Activated CD8-positive, alpha-beta T cell treated with anti-CD3 and anti-CD28 coated beads, Interleukin-2, amount 10 ng/mL, durations not matched to agents 7 days and 5 days (primary cell): ENCODE data around the gene BAIAP2L2. TPM values are rescaled to one million over a fixed set of nuclear protein-coding genes. Genes with fewer than 3 reads are reported as not detected.

Experiments
- ATAC-seq: fragments of 150-1000 bp; cut with Tn5 transposase; one replicate; pipeline ENCODE4 v1.10.0; 2021; ENCODE audit warnings: moderate library complexity
- CTCF ChIA-PET: fragments of 350-600 bp; sonication (Branson Sonifier 250); formaldehyde crosslinking; loops from one replicate; lab custom pipeline; 2021; ENCODE audit warnings: antibody characterized with exemption; lab: Charles Lee
- POLR2A ChIA-PET: fragments of 350-600 bp; sonication (Branson Sonifier 250); formaldehyde crosslinking; loops from one replicate; lab custom pipeline; 2021; ENCODE audit warnings: antibody characterized with exemption; lab: Charles Lee
- DNase-seq: peaks from one replicate; pipeline ENCODE4 v3.0.0-alpha.2; 2020
- H3K27ac Mint-ChIP-seq: one replicate; pipeline ENCODE4 v1.8.0; 2021; ENCODE audit warnings: mild to moderate bottlenecking, mixed read lengths
- H3K27me3 Mint-ChIP-seq: one replicate; pipeline ENCODE4 v1.8.0; 2021; ENCODE audit warnings: low read depth, mixed read lengths
- H3K36me3 Mint-ChIP-seq: one replicate; pipeline ENCODE4 v1.8.0; 2021; ENCODE audit warnings: low read depth, mixed read lengths
- H3K4me1 Mint-ChIP-seq: one replicate; pipeline ENCODE4 v1.8.0; 2021; ENCODE audit warnings: low read depth, mixed read lengths
- H3K4me3 Mint-ChIP-seq: one replicate; pipeline ENCODE4 v1.8.0; 2021; ENCODE audit warnings: mild to moderate bottlenecking, mixed read lengths
- H3K9me3 Mint-ChIP-seq: one replicate; pipeline ENCODE4 v1.8.0; 2022; ENCODE audit warnings: mixed read lengths; ENCODE audit not compliant: insufficient read depth
- total RNA-seq, 2 experiments: library from RNA; stranded (reverse); gene quantifications; one replicate each; pipeline ENCODE4 v1.2.3, GENCODE V29; 2021

The BAIAP2L2 gene
- total RNA-seq, 2 experiments from 2014 or later: 0.47 to 0.58 TPM

GRCh38 chr22:38139901-38140300 lies 29.4 kb upstream of the BAIAP2L2 start:
- peaks cover 28% of the 10 kb centered on the region for H3K4me1 Mint-ChIP-seq
- peaks cover 21% of the 10 kb centered on the region for H3K36me3 Mint-ChIP-seq
- DNase-seq (no peak), ATAC-seq (no peak)
- no peaks in the 10 kb centered on the region for H3K9me3 Mint-ChIP-seq
- no peaks in the 10 kb centered on the region for H3K27me3 Mint-ChIP-seq
- POLR2A ChIA-PET: interaction anchor here (0.6 kb wide), 1 partner anchor 11 kb away, joined by 3 read pairs; no protein-coding TSS in a partner anchor
- no peak overlapping the region for H3K4me3 Mint-ChIP-seq
- CTCF ChIA-PET: no interaction called here
- H3K27ac Mint-ChIP-seq: no peak overlapping the region

- no peak overlapping the region for H3K27ac Mint-ChIP-seq
- POLR2A ChIA-PET: no interaction called here
- CTCF ChIA-PET: no interaction called here
- DNase-seq (no peak), ATAC-seq (no peak)
- peaks cover 22% of the 10 kb centered on the region for H3K4me1 Mint-ChIP-seq
- H3K36me3 Mint-ChIP-seq: peaks cover 17% of the 10 kb centered on the region
- H3K4me3 Mint-ChIP-seq: no peak overlapping the region
- no peaks in the 10 kb centered on the region for H3K9me3 Mint-ChIP-seq
- H3K27me3 Mint-ChIP-seq: no peaks in the 10 kb centered on the region
These were observed 28.5 kb upstream of the BAIAP2L2 start for GRCh38 chr22:38138961-38139360.

DNA sequence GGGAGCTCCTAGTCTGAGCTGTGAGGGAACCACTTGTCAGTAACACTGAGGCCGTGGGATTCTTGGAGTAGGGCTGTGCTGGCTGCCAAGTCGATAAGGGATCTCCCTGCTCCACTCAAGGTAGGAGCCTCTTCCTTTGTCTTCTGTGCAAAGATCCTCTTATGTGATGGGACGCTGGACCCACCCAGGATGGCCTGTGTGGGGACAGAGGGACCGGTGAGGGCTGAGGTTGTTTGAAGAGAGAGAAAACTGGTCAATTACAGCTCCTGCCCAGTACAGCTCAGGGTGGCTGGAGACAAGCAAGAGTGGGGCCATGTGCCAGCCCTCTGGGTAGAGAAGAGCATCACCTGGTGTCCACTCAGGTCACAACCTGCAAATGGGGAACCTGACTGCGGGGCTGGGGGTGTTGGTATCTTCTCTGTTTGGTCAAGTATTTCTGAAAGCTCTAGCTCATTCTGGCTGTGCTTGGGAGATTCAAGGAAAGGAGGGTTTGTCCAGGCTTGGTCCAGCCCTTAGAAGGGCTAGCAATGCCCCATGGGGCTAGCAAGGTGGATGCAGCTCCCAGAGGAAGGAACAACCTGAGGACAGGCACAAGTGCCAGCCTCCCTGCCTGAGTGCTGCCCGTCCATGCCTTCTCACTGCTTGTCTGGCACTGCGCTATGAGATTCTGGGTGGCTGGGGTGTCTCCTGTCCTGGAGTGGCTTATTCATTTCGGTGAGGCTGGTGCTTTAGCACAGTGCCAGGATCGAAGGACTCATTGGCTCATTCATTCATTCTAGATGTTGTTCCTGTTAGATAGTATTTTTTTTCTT lies 27.6 kb upstream of the BAIAP2L2 start:
- no peak for ATAC-seq
- Mint-ChIP-seq H3K36me3 (peaks cover 11% of the 10 kb centered on the region), H3K9me3 (no peaks in the 10 kb centered on the region), H3K4me3 (no peak overlapping the region), H3K27me3 (no peaks in the 10 kb centered on the region), H3K27ac (no peak overlapping the region), H3K4me1 (peaks cover 13% of the 10 kb centered on the region)
- DNase-seq: no peak
- CTCF ChIA-PET: interaction anchor here (1.3 kb wide), 1 partner anchor 20 kb away, joined by 3 read pairs; no protein-coding TSS in a partner anchor
- POLR2A ChIA-PET: no interaction called here

GRCh38 chr22:38136607-38137006 lies 26.1 kb upstream of the BAIAP2L2 start:
- no peak overlapping the region for H3K4me3 Mint-ChIP-seq
- POLR2A ChIA-PET: interaction anchor here (0.9 kb wide), 1 partner anchor 111 kb away, joined by 3 read pairs; no protein-coding TSS in a partner anchor
- ATAC-seq (no peak), DNase-seq (no peak)
- CTCF ChIA-PET: interaction anchor here (1.3 to 1.5 kb wide), 2 partner anchors 18 to 22 kb away, joined by 3 to 4 read pairs; no protein-coding TSS in a partner anchor
- no peak overlapping the region for H3K27ac Mint-ChIP-seq
- peaks cover 9% of the 10 kb centered on the region for H3K36me3 Mint-ChIP-seq
- H3K4me1 Mint-ChIP-seq: peaks cover 6% of the 10 kb centered on the region
- H3K27me3 Mint-ChIP-seq: no peaks in the 10 kb centered on the region
- no peaks in the 10 kb centered on the region for H3K9me3 Mint-ChIP-seq

DNA sequence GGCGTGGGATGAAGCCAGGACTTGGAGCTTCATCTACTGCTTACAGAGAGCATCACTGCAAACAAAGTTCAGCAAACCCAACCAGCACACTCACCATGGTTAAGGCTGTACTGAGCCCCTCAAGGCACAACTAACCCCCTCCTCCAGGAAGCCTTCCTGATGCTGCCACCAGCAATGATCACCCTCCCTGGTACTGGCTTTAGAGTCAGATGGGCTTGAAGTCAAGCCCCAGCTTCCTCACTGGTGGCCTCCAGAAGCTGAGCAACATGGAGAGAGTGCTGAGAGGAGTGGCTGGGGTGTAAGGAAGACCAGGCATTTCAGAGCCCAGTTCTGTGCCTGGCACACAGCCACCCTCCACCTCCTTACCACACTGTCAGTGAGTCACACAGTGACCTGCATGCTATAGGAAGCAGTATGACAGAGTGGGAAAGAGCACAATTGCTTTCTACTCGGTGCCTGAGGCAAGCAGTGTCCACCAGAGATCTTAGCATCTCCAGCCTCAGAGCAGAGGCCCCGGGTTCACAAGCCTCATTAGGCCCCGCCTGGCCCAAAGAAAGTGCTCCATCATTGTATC lies 24.7 kb upstream of the BAIAP2L2 start:
- ATAC-seq (no peak), DNase-seq (no peak)
- H3K4me1 Mint-ChIP-seq: peaks cover 6% of the 10 kb centered on the region
- CTCF ChIA-PET: no interaction called here
- H3K27ac Mint-ChIP-seq: no peak overlapping the region
- H3K9me3 Mint-ChIP-seq: no peaks in the 10 kb centered on the region
- H3K27me3 Mint-ChIP-seq: no peaks in the 10 kb centered on the region
- no peak overlapping the region for H3K4me3 Mint-ChIP-seq
- POLR2A ChIA-PET: no interaction called here
- H3K36me3 Mint-ChIP-seq: peaks cover 9% of the 10 kb centered on the region

GRCh38 chr22:38133331-38133730 lies 22.8 kb upstream of the BAIAP2L2 start:
- no peaks in the 10 kb centered on the region for H3K9me3 Mint-ChIP-seq
- peaks cover 6% of the 10 kb centered on the region for H3K4me1 Mint-ChIP-seq
- ChIA-PET CTCF (no interaction called here), POLR2A (interaction anchor here (0.5 kb wide), 1 partner anchor 17 kb away, joined by 3 read pairs; no protein-coding TSS in a partner anchor)
- H3K4me3 Mint-ChIP-seq: no peak overlapping the region
- no peak overlapping the region for H3K27ac Mint-ChIP-seq
- peaks cover 2% of the 10 kb centered on the region for H3K36me3 Mint-ChIP-seq
- no peak for ATAC-seq
- no peaks in the 10 kb centered on the region for H3K27me3 Mint-ChIP-seq
- DNase-seq: no peak

- H3K27ac Mint-ChIP-seq: no peak overlapping the region
- ChIA-PET POLR2A (no interaction called here), CTCF (no interaction called here)
- DNase-seq: no peak
- no peak for ATAC-seq
- no peaks in the 10 kb centered on the region for H3K9me3 Mint-ChIP-seq
- H3K4me1 Mint-ChIP-seq: peaks cover 6% of the 10 kb centered on the region
- no peaks in the 10 kb centered on the region for H3K27me3 Mint-ChIP-seq
- peaks cover 2% of the 10 kb centered on the region for H3K36me3 Mint-ChIP-seq
- H3K4me3 Mint-ChIP-seq: no peak overlapping the region
These were observed 22.3 kb upstream of the BAIAP2L2 start for GRCh38 chr22:38132794-38133193.

- peaks cover 6% of the 10 kb centered on the region for H3K4me1 Mint-ChIP-seq
- H3K36me3 Mint-ChIP-seq: peaks cover 2% of the 10 kb centered on the region
- no peaks in the 10 kb centered on the region for H3K27me3 Mint-ChIP-seq
- ChIA-PET POLR2A (no interaction called here), CTCF (no interaction called here)
- H3K4me3 Mint-ChIP-seq: no peak overlapping the region
- DNase-seq (no peak), ATAC-seq (no peak)
- no peaks in the 10 kb centered on the region for H3K9me3 Mint-ChIP-seq
- H3K27ac Mint-ChIP-seq: no peak overlapping the region
These were observed 21.7 kb upstream of the BAIAP2L2 start for GRCh38 chr22:38132136-38132535.

DNA sequence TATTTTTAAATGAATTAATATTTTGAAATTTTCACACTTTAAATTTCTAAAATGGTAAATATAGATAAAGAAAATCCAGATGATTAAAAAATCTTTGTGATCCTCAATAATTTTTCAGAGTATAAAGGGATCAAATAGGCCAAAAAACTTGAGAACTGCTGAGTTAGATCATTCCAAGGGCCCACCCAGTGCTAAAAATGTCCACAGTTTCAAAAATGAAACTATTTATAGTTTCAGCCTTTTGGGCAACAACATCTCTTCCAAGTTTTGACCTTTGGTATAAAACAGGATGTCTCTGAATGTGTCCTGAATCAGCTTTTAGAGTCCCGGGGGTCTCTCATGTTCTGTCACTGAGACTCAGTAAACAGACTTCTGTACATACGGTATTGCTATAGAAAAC lies 20.9 kb upstream of the BAIAP2L2 start:
- Mint-ChIP-seq H3K27me3 (no peaks in the 10 kb centered on the region), H3K9me3 (no peaks in the 10 kb centered on the region), H3K4me3 (no peak overlapping the region), H3K36me3 (peaks cover 2% of the 10 kb centered on the region), H3K4me1 (peaks cover 6% of the 10 kb centered on the region), H3K27ac (no peak overlapping the region)
- no peak for DNase-seq
- CTCF ChIA-PET: no interaction called here
- ATAC-seq: no peak
- POLR2A ChIA-PET: no interaction called here

- no peaks in the 10 kb centered on the region for H3K9me3 Mint-ChIP-seq
- POLR2A ChIA-PET: no interaction called here
- no peaks in the 10 kb centered on the region for H3K4me1 Mint-ChIP-seq
- no peak overlapping the region for H3K27ac Mint-ChIP-seq
- no peaks in the 10 kb centered on the region for H3K36me3 Mint-ChIP-seq
- no peak overlapping the region for H3K4me3 Mint-ChIP-seq
- DNase-seq (no peak), ATAC-seq (no peak)
- no peaks in the 10 kb centered on the region for H3K27me3 Mint-ChIP-seq
- CTCF ChIA-PET: no interaction called here
These were observed 19.4 kb upstream of the BAIAP2L2 start for GRCh38 chr22:38129856-38130255.

- ATAC-seq (no peak), DNase-seq (no peak)
- H3K27ac Mint-ChIP-seq: no peak overlapping the region
- no peak overlapping the region for H3K4me3 Mint-ChIP-seq
- peaks cover 5% of the 10 kb centered on the region for H3K4me1 Mint-ChIP-seq
- no peaks in the 10 kb centered on the region for H3K9me3 Mint-ChIP-seq
- POLR2A ChIA-PET: no interaction called here
- no peaks in the 10 kb centered on the region for H3K27me3 Mint-ChIP-seq
- H3K36me3 Mint-ChIP-seq: no peaks in the 10 kb centered on the region
- CTCF ChIA-PET: no interaction called here
These were observed 18.5 kb upstream of the BAIAP2L2 start for GRCh38 chr22:38129021-38129420.

DNA sequence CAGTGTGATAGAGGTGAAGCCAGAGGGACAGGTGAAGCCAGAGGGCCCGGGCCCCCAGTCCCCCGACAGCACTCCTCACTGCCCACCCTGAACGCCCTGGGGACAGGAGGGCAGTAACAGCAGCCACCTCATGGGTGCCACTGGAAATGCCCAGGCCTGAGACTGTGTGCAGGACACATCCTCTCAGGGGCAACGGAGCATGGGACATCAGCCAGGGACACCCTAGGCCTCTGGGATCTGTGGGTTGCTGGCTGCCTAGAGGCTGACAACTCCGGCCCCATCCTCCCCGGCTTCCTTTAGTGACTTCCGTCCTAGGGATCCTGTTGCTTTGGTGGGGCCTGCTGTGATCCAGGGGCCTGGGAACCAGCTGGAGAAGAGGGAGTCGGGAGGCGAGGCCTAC lies 17.4 kb upstream of the BAIAP2L2 start:
- H3K27ac Mint-ChIP-seq: no peak overlapping the region
- no peak overlapping the region for H3K4me3 Mint-ChIP-seq
- DNase-seq (no peak), ATAC-seq (no peak)
- no peaks in the 10 kb centered on the region for H3K27me3 Mint-ChIP-seq
- H3K4me1 Mint-ChIP-seq: peaks cover 11% of the 10 kb centered on the region
- no peaks in the 10 kb centered on the region for H3K36me3 Mint-ChIP-seq
- no peaks in the 10 kb centered on the region for H3K9me3 Mint-ChIP-seq
- ChIA-PET CTCF (no interaction called here), POLR2A (no interaction called here)
